ENCODE results near the gene ENDOG.
A peak's percentile ranks its signal among the peaks of the same experiment; 100 is the strongest.

DNA sequence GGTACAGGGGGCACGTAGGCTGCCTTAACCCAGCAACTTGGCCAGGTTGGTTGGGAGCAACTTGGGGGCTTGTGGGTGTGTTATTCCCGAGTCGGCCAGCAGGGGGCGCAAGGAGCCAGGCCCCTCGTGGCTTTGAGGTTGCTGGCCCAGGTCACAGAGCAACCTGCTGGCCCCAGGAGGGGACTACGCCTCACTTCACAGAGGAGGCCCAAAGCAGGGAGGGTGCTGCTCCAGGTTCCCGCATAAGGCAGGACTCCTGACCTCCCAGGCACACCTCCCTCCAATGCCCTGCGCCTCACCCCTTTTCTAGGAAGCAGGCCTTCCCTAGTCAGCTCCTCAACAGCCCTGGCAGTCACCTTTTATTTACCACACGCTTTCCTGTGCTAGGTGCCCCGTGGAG, 45.3 kb downstream of the ENDOG start:
- TF ChIP-seq, protein P1, sequence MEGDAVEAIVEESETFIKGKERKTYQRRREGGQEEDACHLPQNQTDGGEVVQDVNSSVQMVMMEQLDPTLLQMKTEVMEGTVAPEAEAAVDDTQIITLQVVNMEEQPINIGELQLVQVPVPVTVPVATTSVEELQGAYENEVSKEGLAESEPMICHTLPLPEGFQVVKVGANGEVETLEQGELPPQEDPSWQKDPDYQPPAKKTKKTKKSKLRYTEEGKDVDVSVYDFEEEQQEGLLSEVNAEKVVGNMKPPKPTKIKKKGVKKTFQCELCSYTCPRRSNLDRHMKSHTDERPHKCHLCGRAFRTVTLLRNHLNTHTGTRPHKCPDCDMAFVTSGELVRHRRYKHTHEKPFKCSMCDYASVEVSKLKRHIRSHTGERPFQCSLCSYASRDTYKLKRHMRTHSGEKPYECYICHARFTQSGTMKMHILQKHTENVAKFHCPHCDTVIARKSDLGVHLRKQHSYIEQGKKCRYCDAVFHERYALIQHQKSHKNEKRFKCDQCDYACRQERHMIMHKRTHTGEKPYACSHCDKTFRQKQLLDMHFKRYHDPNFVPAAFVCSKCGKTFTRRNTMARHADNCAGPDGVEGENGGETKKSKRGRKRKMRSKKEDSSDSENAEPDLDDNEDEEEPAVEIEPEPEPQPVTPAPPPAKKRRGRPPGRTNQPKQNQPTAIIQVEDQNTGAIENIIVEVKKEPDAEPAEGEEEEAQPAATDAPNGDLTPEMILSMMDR (IDR thresholded peaks at IDR 0.05; ENCODE audit: low read length): peak; percentile 91
- TF ChIP-seq EZH2 (optimal IDR thresholded peaks at IDR 0.05; ENCODE audit: low read depth, low read length): no peak
